B cell (primary cell): ENCODE results near the gene FAM110C. TPM values are rescaled to one million over a fixed set of nuclear protein-coding genes. Genes with fewer than 3 reads are reported as not detected.

Source experiments
- ATAC-seq: fragments of 200-7000 bp; cut with Tn5 transposase; one replicate; pipeline ENCODE4 v1.10.0; 2021; ENCODE audit warnings: low read depth, mild to moderate bottlenecking, moderate number of reproducible peaks, moderate library complexity
- CTCF ChIA-PET: fragments of 350-600 bp; sonication (Branson Sonifier 250); formaldehyde crosslinking; loops from one replicate; lab custom pipeline; 2021; ENCODE audit warnings: antibody characterized with exemption, inconsistent platforms; lab: Charles Lee
- POLR2A ChIA-PET: fragments of 350-600 bp; sonication (Branson Sonifier 250); formaldehyde crosslinking; loops from one replicate; lab custom pipeline; 2021; ENCODE audit warnings: antibody characterized with exemption; lab: Charles Lee
- DNase-seq: peaks from one replicate; pipeline ENCODE4 v3.0.0; 2013
- H2AFZ ChIP-seq: 2 replicates; pipeline ENCODE4 v1.6.1; 2012; ENCODE audit warnings: mild to moderate bottlenecking, low read depth, low read length; ENCODE audit not compliant: insufficient read depth, poor library complexity, severe bottlenecking
- H3K27ac ChIP-seq, 2 donors: 1 replicate in 1 of 2; 2 replicates in 1 of 2; pipeline ENCODE4 v1.5.1; 2012 to 2013; ENCODE audit warnings: low read length in 2 of 2, mild to moderate bottlenecking in 2 of 2, moderate library complexity in 1 of 2
- H3K27me3 ChIP-seq, 4 experiments: fragments of 200-600 bp in 1 of 4; sonication (generic) in 1 of 4; replicated peaks in 1 of 4; 1 replicate in 2 of 4; 2 replicates in 2 of 4; pipeline versions ENCODE4 v1.6.1 to v1.7.0; 2013 to 2016; ENCODE audit warnings: low read length in 3 of 4, mild to moderate bottlenecking in 2 of 4, mixed read lengths in 1 of 4, moderate library complexity in 1 of 4; ENCODE audit not compliant: insufficient read depth in 4 of 4, control insufficient read depth in 3 of 4; ENCODE audit errors: control extremely low read depth in 1 of 4
- H3K36me3 ChIP-seq, 2 experiments: replicated peaks in 1 of 2; 1 replicate in 1 of 2; 2 replicates in 1 of 2; pipeline versions ENCODE4 v1.6.1 to v1.7.1; 2013; ENCODE audit warnings: low read length in 1 of 2; ENCODE audit not compliant: insufficient read depth in 2 of 2, control insufficient read depth in 1 of 2; ENCODE audit errors: control extremely low read depth in 1 of 2, extremely low read depth in 1 of 2
- H3K4me1 ChIP-seq, 2 donors: fragments of 200-600 bp in 1 of 2; sonication (generic) in 1 of 2; 1 replicate in 1 of 2; 2 replicates in 1 of 2; pipeline versions ENCODE4 v1.5.1 to v1.6.1; 2013 to 2017; ENCODE audit warnings: low read length in 2 of 2; ENCODE audit not compliant: control insufficient read depth in 2 of 2, insufficient read depth in 2 of 2
- H3K4me2 ChIP-seq: replicated peaks from 2 replicates; pipeline ENCODE3; 2012; ENCODE audit warnings: mild to moderate bottlenecking, low read depth, low read length; ENCODE audit not compliant: poor library complexity, severe bottlenecking
- H3K4me3 ChIP-seq, 5 experiments: fragments of 200-600 bp in 1 of 5; sonication (generic) in 1 of 5; 1 replicate in 3 of 5; 2 replicates in 2 of 5; pipeline versions ENCODE4 v1.5.1 to v1.7.0; 2011 to 2016; ENCODE audit warnings: low read length in 4 of 5, mild to moderate bottlenecking in 4 of 5, low read depth in 2 of 5, control low read depth in 1 of 5, moderate library complexity in 1 of 5; ENCODE audit not compliant: insufficient read depth in 1 of 5; ENCODE audit errors: control extremely low read depth in 1 of 5, extremely low read depth in 1 of 5
- H3K79me2 ChIP-seq: fragments of 200-600 bp; sonication (generic); one replicate; pipeline ENCODE4 v1.6.0; 2016; ENCODE audit warnings: low read length; ENCODE audit not compliant: control insufficient read depth, insufficient read depth
- H3K9ac ChIP-seq: fragments of 200-600 bp; sonication (generic); 2 replicates; pipeline ENCODE4 v1.6.1; 2017; ENCODE audit warnings: mild to moderate bottlenecking, low read length, moderate library complexity
- H3K9me3 ChIP-seq, 3 donors: one replicate each; pipeline versions ENCODE4 v1.6.1 to v1.7.1; 2013; ENCODE audit warnings: low read length in 2 of 3; ENCODE audit not compliant: control insufficient read depth in 2 of 3, insufficient read depth in 1 of 3; ENCODE audit errors: control extremely low read depth in 1 of 3
- H4K20me1 ChIP-seq: 2 replicates; pipeline ENCODE4 v1.6.0; 2012; ENCODE audit warnings: mild to moderate bottlenecking, low read length; ENCODE audit not compliant: insufficient read depth, control insufficient read depth, poor library complexity, severe bottlenecking
- H3K27ac Mint-ChIP-seq: one replicate; pipeline ENCODE4 v1.8.0; 2021; ENCODE audit warnings: mixed read lengths
- H3K27me3 Mint-ChIP-seq: one replicate; pipeline ENCODE4 v1.8.0; 2021; ENCODE audit warnings: mixed read lengths
- H3K4me1 Mint-ChIP-seq: one replicate; pipeline ENCODE4 v1.8.0; 2021; ENCODE audit warnings: mixed read lengths
- H3K4me3 Mint-ChIP-seq: one replicate; pipeline ENCODE4 v1.8.0; 2021; ENCODE audit warnings: mixed read lengths
- H3K9me3 Mint-ChIP-seq: one replicate; pipeline ENCODE4 v1.8.0; 2022; ENCODE audit warnings: mixed read lengths; ENCODE audit not compliant: insufficient read depth
- CTCF ChIP-seq: fragments of 200-600 bp; IDR thresholded peaks from one replicate; pipeline ENCODE4 v1.8.0; 2022; ENCODE audit warnings: antibody characterized with exemption, mild to moderate bottlenecking
- EZH2 ChIP-seq: IDR thresholded peaks from 2 replicates; pipeline ENCODE4 v1.6.1; 2012; ENCODE audit warnings: borderline replicate concordance, low read depth, mild to moderate bottlenecking, moderate library complexity, low read length; ENCODE audit not compliant: insufficient read depth, poor library complexity, severe bottlenecking
- WGBS: methylation state at CpG from one replicate; pipeline ENCODE4 v1.1.5; 2013; ENCODE audit warnings: missing lambda C conversion rate; ENCODE audit not compliant: insufficient coverage; 5-methylcytosine and 5-hydroxymethylcytosine counted together
- intact Hi-C: fragments of 100-400 bp; cut with micrococcal nuclease; formaldehyde crosslinking; loops from one replicate; pipeline ENCODE4 v1.10.0; 2022
- polyA minus RNA-seq: library from RNA; depleted of rRNA, polyadenylated mRNA; stranded (reverse); fragments of >200 nt; gene quantifications from 2 replicates; pipeline ENCODE4 v1.2.3, GENCODE V29; 2012
- polyA plus RNA-seq: library from polyadenylated mRNA; depleted of rRNA; stranded (reverse); fragments of >200 nt; gene quantifications from 2 replicates; pipeline ENCODE4 v1.2.3, GENCODE V29; 2012
- total RNA-seq, 2 donors: library from RNA; stranded (reverse); fragments of 120-200 nt in 1 of 2; gene quantifications; 1 replicate in 1 of 2; 2 replicates in 1 of 2; pipeline versions ENCODE4 v1.2.3 to v1.2.4, GENCODE V29; 2013 to 2022

Gene FAM110C
- total RNA-seq (not detected in 2 replicates), polyA plus RNA-seq (not detected in 2 replicates), polyA minus RNA-seq (not detected in 2 replicates)
- total RNA-seq (2013): 0.09 TPM

GRCh38 chr2:46471-47345 lies at the start of gene FAM110C:
TSS of gene FAM110C (minus strand) at chr2:46505. CDS start at chr2:46385, 120 bp downstream.
- Histone ChIP-seq H3K36me3 (no peaks in the 10 kb centered on the region), H2AFZ (peak within 1 kb of the TSS; percentile 55), H3K27me3 (peaks cover 0 to 30% (median 24%) of the 10 kb centered on the region in 4 experiments), H3K4me2 (peak within 1 kb of the TSS; percentile 75), H3K9me3 (peaks cover 0 to 9% (median 0%) of the 10 kb centered on the region in 3 donors), H3K9ac (peak within 1 kb of the TSS; percentile 50), H3K4me1 (peaks cover 13 to 20% of the 10 kb centered on the region in 2 donors), H3K4me3 (peak within 1 kb of the TSS in 4 of 5 experiments; percentile 15 to 46 (median 44)), H3K27ac (no peak within 1 kb of the TSS), H4K20me1 (no peaks in the 10 kb centered on the region), H3K79me2 (no peaks in the 10 kb centered on the region)
- no peak for ATAC-seq
- ChIA-PET CTCF (no interaction called here), POLR2A (no interaction called here)
- DNase-seq: peak; percentile 11
- WGBS: 12% methylated on average over 55 of the region's 75 CpGs
- Mint-ChIP-seq H3K27me3 (peaks cover 50% of the 10 kb centered on the region), H3K4me3 (peak within 1 kb of the TSS; percentile 79), H3K4me1 (peaks cover 8% of the 10 kb centered on the region), H3K9me3 (no peaks in the 10 kb centered on the region), H3K27ac (no peak within 1 kb of the TSS)
- intact Hi-C loops: no loop called here
- no peak for TF ChIP-seq CTCF
- TF ChIP-seq EZH2: no peak

GRCh38 chr2:92326-92725 lies 46.0 kb upstream of the FAM110C start:
- no peak overlapping the region for H3K4me2 ChIP-seq
- no peaks in the 10 kb centered on the region for H4K20me1 ChIP-seq
- peaks cover 11% of the 10 kb centered on the region for H3K27me3 Mint-ChIP-seq
- H3K27ac Mint-ChIP-seq: no peak overlapping the region
- H3K9ac ChIP-seq: no peak overlapping the region
- ATAC-seq: no peak
- no peak for TF ChIP-seq EZH2
- TF ChIP-seq CTCF: no peak
- DNase-seq: no peak
- H3K9me3 Mint-ChIP-seq: no peaks in the 10 kb centered on the region
- H3K36me3 ChIP-seq: no peaks in the 10 kb centered on the region
- no peaks in the 10 kb centered on the region for H3K79me2 ChIP-seq
- CTCF ChIA-PET: interaction anchor here (1.7 kb wide), 1 partner anchor 11 kb away, joined by 3 read pairs; no protein-coding TSS in a partner anchor
- H2AFZ ChIP-seq: no peak overlapping the region
- intact Hi-C loops: no loop called here
- WGBS: 88% methylated on average over 1 of the region's 3 CpGs
- H3K4me1 ChIP-seq: no peaks in the 10 kb centered on the region
- H3K9me3 ChIP-seq: peaks cover 0 to 9% (median 0%) of the 10 kb centered on the region in 3 donors
- H3K4me1 Mint-ChIP-seq: no peaks in the 10 kb centered on the region
- H3K4me3 ChIP-seq: no peak overlapping the region
- H3K4me3 Mint-ChIP-seq: no peak overlapping the region
- H3K27ac ChIP-seq: no peak overlapping the region
- peaks cover 0 to 2% (median 0%) of the 10 kb centered on the region in 4 experiments for H3K27me3 ChIP-seq
- POLR2A ChIA-PET: no interaction called here
